NCI-H345 treated with DMSO at 0.1 percent for 48 hours (cell line): ENCODE measurements around the gene ETV6.

Experiments used
- DNase-seq: peaks from one replicate; lab custom pipeline; 2025; ENCODE audit not compliant: unreplicated experiment; lab: John Stamatoyannopoulos, UW

The ETV6 gene

GRCh38 chr12:11713202-11713601 lies 63.7 kb downstream of the ETV6 start:
- no peak for DNase-seq

GRCh38 chr12:11714626-11715025 lies 65.2 kb downstream of the ETV6 start:
- no peak for DNase-seq

GRCh38 chr12:11715621-11716020 lies 66.1 kb downstream of the ETV6 start:
- DNase-seq = no peak

- no peak for DNase-seq
Observed at GRCh38 chr12:11716794-11717518, 67.5 kb downstream of the ETV6 start.

GRCh38 chr12:11717519-11717961 lies 68.1 kb downstream of the ETV6 start:
- DNase-seq = no peak

GRCh38 chr12:11718105-11718504 lies 68.6 kb downstream of the ETV6 start:
- DNase-seq = no peak

- no peak for DNase-seq
Observed at GRCh38 chr12:11718768-11719253, 69.3 kb downstream of the ETV6 start.

- no peak for DNase-seq
Observed at GRCh38 chr12:11719678-11720099, 70.2 kb downstream of the ETV6 start.

- DNase-seq = no peak
Observed at GRCh38 chr12:11722071-11722470, 72.6 kb downstream of the ETV6 start.

- DNase-seq = no peak
Observed at GRCh38 chr12:11722578-11723138, 73.2 kb downstream of the ETV6 start.

GRCh38 chr12:11723993-11724392 lies 74.5 kb downstream of the ETV6 start:
- no peak for DNase-seq

GRCh38 chr12:11724888-11725311 lies 75.4 kb downstream of the ETV6 start:
- no peak for DNase-seq

GRCh38 chr12:11725686-11726085 lies 76.2 kb downstream of the ETV6 start:
- DNase-seq = no peak

- no peak for DNase-seq
Observed at GRCh38 chr12:11726659-11727058, 77.2 kb downstream of the ETV6 start.

GRCh38 chr12:11727133-11727664 lies 77.7 kb downstream of the ETV6 start:
- no peak for DNase-seq

- no peak for DNase-seq
Observed at GRCh38 chr12:11728154-11728755, 78.8 kb downstream of the ETV6 start.

GRCh38 chr12:11729008-11729407 lies 79.5 kb downstream of the ETV6 start:
- peak; percentile 53 for DNase-seq

- no peak for DNase-seq
Observed at GRCh38 chr12:11729439-11730150, 80.1 kb downstream of the ETV6 start.

- DNase-seq = no peak
Observed at GRCh38 chr12:11730299-11731041, 81.0 kb downstream of the ETV6 start.

- DNase-seq = no peak
Observed at GRCh38 chr12:11731042-11731357, 81.5 kb downstream of the ETV6 start.

GRCh38 chr12:11731455-11731854 lies 82.0 kb downstream of the ETV6 start:
- no peak for DNase-seq
